ENCODE data around the gene NAGS.

Gene NAGS

GRCh38 chr17:44006272-44006597 is 1.8 kb downstream of the NAGS start:
- no peaks in the 10 kb centered on the region for H3K36me3 ChIP-seq (ENCODE audit: low read length)
- H4K20me1 ChIP-seq (ENCODE audit: low read depth, low read length): no peaks in the 10 kb centered on the region
- no peaks in the 10 kb centered on the region for H3K79me2 ChIP-seq (ENCODE audit: insufficient read depth, low read length)
- H3K9me2 ChIP-seq (replicated peaks; ENCODE audit: insufficient read depth, low read length): no peaks in the 10 kb centered on the region
- TF ChIP-seq CTCF (IDR thresholded peaks at IDR 0.05; ENCODE audit: insufficient read depth, low read length, poor library complexity, severe bottlenecking) (no peak), EZH2phosphoT487 (conservative IDR thresholded peaks at IDR 0.05; ENCODE audit: low read length) (0 out of 2 replicates have a peak, but pooled peaks have one; percentile 42)
- H3K9me3 ChIP-seq (ENCODE audit: insufficient read depth, low read length): no peaks in the 10 kb centered on the region
- H3K4me3 ChIP-seq (ENCODE audit: insufficient read depth, low read length, poor library complexity, severe bottlenecking): peak overlapping the region; percentile 81
- no peaks in the 10 kb centered on the region for H3K27me3 ChIP-seq (ENCODE audit: low read length)
- no peak overlapping the region for H3K27ac ChIP-seq (ENCODE audit: low read depth, low read length)
- H2AFZ ChIP-seq (ENCODE audit: low read depth, low read length, severe bottlenecking): peak overlapping the region; percentile 72
- H3F3A ChIP-seq (ENCODE audit: insufficient read depth): no peaks in the 10 kb centered on the region; the same call in 1 of the 2 replicates
- peak overlapping the region; percentile 78 for H3K4me2 ChIP-seq (ENCODE audit: low read depth, low read length, poor library complexity, severe bottlenecking)
- H3K9ac ChIP-seq (ENCODE audit: low read length): peak overlapping the region; percentile 33; the same call in 1 of the 2 replicates

- H3K9me2 ChIP-seq (replicated peaks; ENCODE audit: insufficient read depth, low read length): no peaks in the 10 kb centered on the region
These were observed 2.4 kb downstream of the NAGS start for GRCh38 chr17:44006598-44007345.

GRCh38 chr17:44007346-44008204 is 3.2 kb downstream of the NAGS start:
- Histone ChIP-seq H3K9ac (ENCODE audit: low read length) (peak overlapping the region; percentile 67), H3K9me3 (ENCODE audit: insufficient read depth, low read length) (no peaks in the 10 kb centered on the region), H3K36me3 (ENCODE audit: low read length) (no peaks in the 10 kb centered on the region), H3K4me3 (ENCODE audit: insufficient read depth, low read length, poor library complexity, severe bottlenecking) (peak overlapping the region; percentile 81), H3K27me3 (ENCODE audit: low read length) (no peaks in the 10 kb centered on the region), H3K4me2 (ENCODE audit: low read depth, low read length, poor library complexity, severe bottlenecking) (peak overlapping the region; percentile 78), H3F3A (ENCODE audit: insufficient read depth) (no peaks in the 10 kb centered on the region; the same call in 1 of the 2 replicates), H4K20me1 (ENCODE audit: low read depth, low read length) (no peaks in the 10 kb centered on the region), H3K9me2 (replicated peaks; ENCODE audit: insufficient read depth, low read length) (no peaks in the 10 kb centered on the region), H3K27ac (ENCODE audit: low read depth, low read length) (0 out of 2 replicates have a peak overlapping the region, but pooled peaks have one; percentile 17), H3K79me2 (ENCODE audit: insufficient read depth, low read length) (no peaks in the 10 kb centered on the region), H2AFZ (ENCODE audit: low read depth, low read length, severe bottlenecking) (peak overlapping the region; percentile 73)
- TF ChIP-seq EZH2phosphoT487 (conservative IDR thresholded peaks at IDR 0.05; ENCODE audit: low read length): no peak
- no peak for TF ChIP-seq CTCF (IDR thresholded peaks at IDR 0.05; ENCODE audit: insufficient read depth, low read length, poor library complexity, severe bottlenecking)

More at GRCh38 chr17:44006598-44007345, 2.4 kb downstream of the NAGS start:
- Histone ChIP-seq H3K4me3 (ENCODE audit: insufficient read depth, low read length, poor library complexity, severe bottlenecking) (peak overlapping the region; percentile 81), H3K27ac (ENCODE audit: low read depth, low read length) (0 out of 2 replicates have a peak overlapping the region, but pooled peaks have one; percentile 17), H3K9ac (ENCODE audit: low read length) (peak overlapping the region; percentile 67), H2AFZ (ENCODE audit: low read depth, low read length, severe bottlenecking) (peak overlapping the region; percentile 73), H3K36me3 (ENCODE audit: low read length) (no peaks in the 10 kb centered on the region), H3K79me2 (ENCODE audit: insufficient read depth, low read length) (no peaks in the 10 kb centered on the region), H3K27me3 (ENCODE audit: low read length) (no peaks in the 10 kb centered on the region), H3K4me2 (ENCODE audit: low read depth, low read length, poor library complexity, severe bottlenecking) (peak overlapping the region; percentile 78), H4K20me1 (ENCODE audit: low read depth, low read length) (no peaks in the 10 kb centered on the region), H3K9me3 (ENCODE audit: insufficient read depth, low read length) (no peaks in the 10 kb centered on the region), H3F3A (ENCODE audit: insufficient read depth) (no peaks in the 10 kb centered on the region; the same call in 1 of the 2 replicates)
- no peak for TF ChIP-seq EZH2phosphoT487 (conservative IDR thresholded peaks at IDR 0.05; ENCODE audit: low read length)
- TF ChIP-seq CTCF (IDR thresholded peaks at IDR 0.05; ENCODE audit: insufficient read depth, low read length, poor library complexity, severe bottlenecking): peak; percentile 18
